Suppressor macrophage (primary cell): ENCODE data around the gene FLRT2.

ENCODE experiments used
- DNase-seq, 4 experiments: peaks; one replicate each; pipeline ENCODE4 v3.0.0-alpha.2; 2020 to 2022
- total RNA-seq, 17 experiments: gene quantifications; one replicate each; lab custom pipeline; 2026; ENCODE audit warnings: mixed read lengths in 6 of 17, inconsistent platforms in 3 of 17; lab: John Stamatoyannopoulos, UW

Gene FLRT2, protein sequence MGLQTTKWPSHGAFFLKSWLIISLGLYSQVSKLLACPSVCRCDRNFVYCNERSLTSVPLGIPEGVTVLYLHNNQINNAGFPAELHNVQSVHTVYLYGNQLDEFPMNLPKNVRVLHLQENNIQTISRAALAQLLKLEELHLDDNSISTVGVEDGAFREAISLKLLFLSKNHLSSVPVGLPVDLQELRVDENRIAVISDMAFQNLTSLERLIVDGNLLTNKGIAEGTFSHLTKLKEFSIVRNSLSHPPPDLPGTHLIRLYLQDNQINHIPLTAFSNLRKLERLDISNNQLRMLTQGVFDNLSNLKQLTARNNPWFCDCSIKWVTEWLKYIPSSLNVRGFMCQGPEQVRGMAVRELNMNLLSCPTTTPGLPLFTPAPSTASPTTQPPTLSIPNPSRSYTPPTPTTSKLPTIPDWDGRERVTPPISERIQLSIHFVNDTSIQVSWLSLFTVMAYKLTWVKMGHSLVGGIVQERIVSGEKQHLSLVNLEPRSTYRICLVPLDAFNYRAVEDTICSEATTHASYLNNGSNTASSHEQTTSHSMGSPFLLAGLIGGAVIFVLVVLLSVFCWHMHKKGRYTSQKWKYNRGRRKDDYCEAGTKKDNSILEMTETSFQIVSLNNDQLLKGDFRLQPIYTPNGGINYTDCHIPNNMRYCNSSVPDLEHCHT
- total RNA-seq = 1.4 to 81.9 (median 38.3) reads per million in 17 experiments

DNA sequence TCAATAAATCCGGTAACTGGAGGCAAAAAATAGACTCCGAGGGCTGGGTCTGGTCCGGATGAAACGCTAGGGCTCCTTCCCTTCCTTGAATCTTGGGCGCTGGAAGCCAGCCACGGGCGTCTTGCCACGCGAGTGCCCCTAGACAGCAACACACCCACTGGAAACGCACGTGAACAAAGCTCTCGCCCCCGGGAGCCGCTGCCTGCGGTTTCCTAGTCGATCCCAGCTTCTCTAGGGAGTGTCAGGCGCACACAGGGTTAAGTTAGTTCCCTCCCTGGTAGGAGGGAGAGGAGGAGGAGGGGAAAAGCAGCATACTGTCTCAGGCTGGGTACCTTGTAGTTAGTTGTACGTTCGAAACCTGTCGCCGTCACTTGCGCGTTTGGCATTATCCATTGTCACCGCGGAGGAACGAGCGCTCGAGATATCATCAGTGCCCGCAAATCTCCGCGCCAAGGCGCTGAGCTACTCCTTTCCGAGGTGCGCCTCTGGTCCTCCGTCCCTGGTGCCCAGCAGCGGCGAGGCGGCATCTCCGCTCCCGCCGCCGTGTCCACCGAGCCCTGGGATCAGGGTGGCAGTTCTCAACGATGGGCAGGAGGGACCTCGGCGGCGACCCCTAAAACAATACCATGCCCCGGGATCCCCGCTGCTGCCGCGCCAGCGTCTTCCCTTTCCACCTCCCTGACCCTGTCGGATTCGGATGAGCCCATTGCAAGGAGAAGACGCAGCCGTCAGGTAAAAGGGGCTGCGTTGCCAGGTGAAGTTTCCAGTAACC, at the start of gene FLRT2:
Gene FLRT2, plus strand, starts transcription at position 342 of the 772 bp plus-strand sequence. CDS start 91,371 bp downstream, outside the sequence.
- peak; percentile 71 to 86 (median 80) for DNase-seq

DNA sequence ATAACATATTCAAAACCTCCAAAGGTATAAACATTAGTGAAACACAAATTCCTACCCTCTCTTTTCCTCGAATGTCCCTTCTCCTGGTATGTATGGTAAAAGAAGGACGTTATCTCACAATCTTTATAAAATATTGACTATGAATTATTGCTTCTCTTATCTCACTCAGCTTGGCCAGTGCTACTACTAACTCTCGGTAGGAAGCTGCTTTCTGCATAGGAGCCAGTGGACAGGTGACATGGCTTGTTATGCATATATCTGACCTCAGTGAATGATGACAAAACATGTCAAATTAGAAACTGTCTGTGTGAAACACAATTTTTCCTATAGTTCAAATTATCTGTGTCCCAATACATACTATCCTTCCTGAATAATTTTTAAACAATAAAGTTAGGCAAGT, 48.5 kb upstream of the FLRT2 start:
- DNase-seq = no peak

DNA sequence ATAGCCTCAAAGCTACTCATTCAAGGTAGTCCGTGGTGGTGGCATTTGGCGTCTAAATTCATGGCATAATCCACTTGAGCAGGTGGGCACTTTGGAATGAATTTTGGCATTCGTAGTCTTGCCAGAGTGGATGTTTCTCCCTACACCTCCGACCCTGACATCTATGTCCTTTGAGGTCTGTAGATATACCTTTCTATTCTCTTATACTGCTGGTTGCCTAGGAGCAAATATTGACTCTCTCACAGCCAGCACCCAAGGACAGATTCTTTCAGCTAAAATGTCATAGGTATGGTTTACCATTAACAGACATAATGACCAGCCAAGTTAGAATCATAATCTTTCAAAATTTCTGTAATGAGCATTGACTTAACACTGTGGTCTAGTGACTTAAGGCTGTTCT, 47.4 kb upstream of the FLRT2 start:
- DNase-seq = peak in 2 of 4 experiments; percentile 28 to 34

DNA sequence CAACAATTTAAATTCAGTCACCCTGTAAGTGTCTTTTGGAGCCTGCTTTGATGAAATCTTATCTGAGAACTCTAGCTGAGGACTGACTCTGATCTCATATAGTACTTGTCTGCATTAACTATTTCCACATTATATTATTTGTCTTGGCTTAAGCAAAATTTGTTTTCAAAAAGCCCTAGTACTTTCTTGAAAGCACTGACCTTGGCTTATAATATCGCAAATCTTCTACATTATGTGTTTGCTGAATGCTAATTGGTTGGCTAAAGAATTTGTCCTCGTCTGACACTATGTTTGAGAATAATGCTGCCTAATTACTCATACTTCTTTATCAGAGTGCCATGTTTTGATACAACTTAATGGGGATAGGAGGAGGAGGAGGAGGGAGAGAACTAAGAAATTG, 46.9 kb upstream of the FLRT2 start:
- DNase-seq = no peak

DNA sequence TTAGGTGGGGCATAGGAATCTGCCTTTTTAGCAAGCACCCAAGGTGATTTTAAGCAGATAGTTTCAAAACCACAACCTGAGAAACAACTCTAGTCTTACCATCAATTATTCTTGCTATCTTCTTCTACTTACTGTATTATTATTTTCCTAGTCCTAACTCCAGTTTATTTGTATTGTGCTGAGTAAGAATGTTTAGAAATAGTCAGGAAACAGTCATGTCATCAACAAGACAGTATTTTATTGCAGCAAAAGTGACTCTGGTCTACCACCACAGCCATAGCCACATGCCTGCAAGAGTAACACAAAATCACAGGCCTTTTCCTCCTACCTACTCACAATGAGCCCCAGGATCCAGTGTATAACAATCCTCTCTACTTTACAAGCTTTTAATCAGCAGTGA, 46.3 kb upstream of the FLRT2 start:
- no peak for DNase-seq

DNA sequence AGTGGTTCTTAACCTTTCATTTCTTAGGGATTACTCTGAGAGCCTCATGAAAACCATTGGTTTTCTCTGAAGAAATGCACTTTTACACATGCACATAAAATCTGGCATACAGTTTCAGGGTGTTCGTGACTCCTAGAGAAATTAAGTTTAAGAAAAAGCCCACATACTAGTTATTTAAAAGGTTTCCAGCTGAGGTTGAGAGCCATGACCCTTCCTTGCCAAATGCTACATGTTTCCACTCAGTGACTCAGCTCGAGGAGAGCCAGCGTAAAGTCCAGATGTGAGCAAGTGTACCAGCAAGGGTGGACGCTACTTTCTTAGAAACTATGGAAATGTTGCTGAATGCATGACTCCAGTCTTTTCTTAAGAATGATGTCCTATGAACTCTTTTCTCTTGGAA, 42.7 kb upstream of the FLRT2 start:
- DNase-seq = no peak

DNA sequence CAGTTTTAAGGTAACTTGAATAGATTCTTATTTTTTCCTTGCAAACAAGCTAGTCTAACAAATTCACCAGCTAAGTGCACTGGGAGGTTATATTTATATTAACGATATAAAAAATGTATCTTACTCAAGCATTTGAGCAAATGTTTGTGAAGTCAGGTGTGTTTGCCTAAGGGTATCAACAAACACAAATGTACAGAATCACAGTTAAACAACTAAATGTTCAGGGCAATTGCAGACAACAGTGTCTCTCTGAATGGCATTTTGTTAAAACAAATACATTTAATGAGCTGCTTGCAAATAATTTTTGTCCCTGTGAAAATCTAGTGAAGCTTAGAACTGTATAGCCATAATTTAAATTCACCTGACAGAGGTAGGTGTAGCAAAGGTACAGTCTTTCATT, 28.2 kb upstream of the FLRT2 start:
- DNase-seq = no peak

DNA sequence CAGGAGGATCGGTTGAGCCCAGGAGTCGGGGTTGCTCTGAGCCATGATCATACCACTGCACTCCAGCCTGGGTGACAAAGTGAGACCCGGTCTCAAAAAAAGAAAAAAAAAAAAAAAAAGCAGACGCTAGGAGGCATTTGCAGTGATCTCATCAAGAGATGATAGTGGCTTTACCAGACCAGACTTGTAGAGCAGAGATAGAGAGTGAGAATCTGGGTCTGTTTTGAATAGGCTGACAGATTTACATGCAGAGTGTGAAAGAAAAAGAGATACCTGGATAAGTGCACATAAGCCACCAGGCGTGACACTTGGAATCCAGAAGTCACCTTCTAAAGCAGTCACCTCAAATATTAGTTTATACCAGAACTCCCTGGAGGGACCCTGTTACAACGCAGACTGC, 21.1 kb upstream of the FLRT2 start:
- no peak for DNase-seq

DNA sequence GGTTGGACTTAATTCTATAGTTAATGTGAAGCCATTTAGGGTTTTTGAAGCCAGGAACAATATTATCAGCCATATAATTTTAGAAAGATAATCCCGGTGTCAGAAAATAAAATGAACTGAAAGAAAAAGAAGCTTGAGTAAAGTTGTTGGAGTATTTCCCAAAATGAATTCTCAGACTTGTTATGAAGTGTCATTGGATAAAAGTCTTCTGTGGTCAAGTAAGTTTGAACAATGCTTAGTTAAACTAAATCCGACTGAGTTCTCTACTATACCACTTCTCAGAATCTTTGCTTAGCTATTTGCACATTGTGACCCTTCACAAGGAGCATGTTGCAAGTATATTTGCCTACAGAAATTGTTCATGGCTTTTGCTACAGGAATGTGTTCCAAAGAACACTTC, 17.5 kb upstream of the FLRT2 start:
- DNase-seq = no peak

DNA sequence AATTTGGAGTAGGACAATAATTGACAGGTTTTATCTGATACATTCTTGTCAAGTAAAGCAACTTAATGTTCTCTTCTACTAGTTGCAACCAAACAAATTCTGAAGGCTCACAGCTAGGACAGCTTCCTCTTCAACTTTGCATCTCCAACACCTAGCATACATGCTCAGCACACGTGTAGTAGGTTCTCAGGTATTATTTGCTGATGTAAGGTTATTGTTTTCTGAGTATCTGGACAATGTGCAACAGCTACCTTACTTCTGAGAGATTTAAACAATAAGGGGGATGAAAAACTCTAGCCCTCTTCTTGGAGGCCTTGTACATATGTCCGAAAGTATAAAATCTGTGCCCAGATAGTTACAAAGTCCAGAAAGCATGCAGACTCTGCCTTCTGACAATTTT, 15.5 kb upstream of the FLRT2 start:
- DNase-seq = no peak

DNA sequence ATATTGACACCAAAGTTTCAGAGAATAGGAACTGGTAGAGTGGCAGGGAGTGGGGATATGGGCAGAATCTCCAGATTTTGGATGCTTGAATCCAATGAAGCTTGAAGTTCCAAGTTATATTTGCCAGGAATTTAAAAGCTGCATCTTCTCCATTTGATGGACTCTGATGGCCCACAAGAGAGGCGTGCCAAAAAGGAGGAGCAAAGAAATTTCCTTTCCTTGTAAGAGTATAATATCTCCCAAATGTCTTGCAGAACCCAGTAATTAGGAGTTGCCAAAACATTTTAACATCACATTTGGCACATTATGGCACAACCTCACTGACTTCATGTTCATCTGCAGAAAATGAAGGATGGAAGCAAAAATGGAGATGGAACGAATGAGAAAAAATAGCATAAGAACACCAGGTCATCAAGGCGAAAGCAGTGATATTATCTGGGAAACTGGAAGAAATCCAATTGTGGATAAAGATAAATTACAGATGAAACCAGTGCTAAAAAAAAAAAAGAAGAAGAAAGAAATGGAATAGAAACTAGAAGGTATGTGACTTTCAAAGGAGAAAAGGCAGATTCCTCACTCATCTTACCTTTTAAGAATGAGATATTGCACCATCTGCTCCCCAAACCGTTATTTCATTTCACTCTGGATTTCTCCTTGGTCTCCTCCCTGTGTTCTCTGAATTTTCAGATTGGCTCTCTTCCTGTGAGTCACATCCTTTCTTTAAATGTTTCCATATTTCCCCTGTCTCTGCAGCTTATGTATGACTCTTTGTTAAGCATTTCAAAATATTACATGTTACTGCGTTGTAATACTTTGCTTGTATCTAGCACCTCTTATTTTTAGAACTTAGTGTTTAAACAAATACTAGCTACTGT, 13.5 kb upstream of the FLRT2 start:
- DNase-seq = peak in 3 of 4 experiments; percentile 3 to 49 (median 40)

DNA sequence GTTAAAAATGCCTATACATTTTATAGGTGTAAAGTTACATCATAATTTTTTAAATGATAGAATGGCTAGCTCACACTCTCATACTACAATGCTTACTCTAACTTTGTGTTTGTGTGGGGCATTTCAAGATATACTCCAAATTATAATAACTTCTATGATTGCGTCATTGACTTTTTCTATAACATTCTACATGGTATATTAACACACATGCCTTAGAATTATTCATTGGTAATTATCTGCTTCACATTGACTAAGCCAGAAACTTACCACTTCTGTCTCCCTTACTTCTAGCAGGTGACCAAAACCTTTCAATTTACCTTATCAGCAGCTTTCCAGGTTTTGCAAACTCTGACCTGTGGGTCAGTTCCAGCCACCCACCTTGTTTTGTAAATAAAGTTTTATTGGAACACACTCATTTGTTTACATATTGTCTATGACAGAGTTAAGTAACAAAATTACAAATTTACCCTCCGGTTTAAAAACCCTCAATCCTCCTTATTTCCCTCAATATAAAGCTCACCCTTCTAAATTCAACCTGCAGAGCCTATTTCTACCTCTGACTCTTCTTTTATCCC, 12.7 kb upstream of the FLRT2 start:
- DNase-seq = no peak

DNA sequence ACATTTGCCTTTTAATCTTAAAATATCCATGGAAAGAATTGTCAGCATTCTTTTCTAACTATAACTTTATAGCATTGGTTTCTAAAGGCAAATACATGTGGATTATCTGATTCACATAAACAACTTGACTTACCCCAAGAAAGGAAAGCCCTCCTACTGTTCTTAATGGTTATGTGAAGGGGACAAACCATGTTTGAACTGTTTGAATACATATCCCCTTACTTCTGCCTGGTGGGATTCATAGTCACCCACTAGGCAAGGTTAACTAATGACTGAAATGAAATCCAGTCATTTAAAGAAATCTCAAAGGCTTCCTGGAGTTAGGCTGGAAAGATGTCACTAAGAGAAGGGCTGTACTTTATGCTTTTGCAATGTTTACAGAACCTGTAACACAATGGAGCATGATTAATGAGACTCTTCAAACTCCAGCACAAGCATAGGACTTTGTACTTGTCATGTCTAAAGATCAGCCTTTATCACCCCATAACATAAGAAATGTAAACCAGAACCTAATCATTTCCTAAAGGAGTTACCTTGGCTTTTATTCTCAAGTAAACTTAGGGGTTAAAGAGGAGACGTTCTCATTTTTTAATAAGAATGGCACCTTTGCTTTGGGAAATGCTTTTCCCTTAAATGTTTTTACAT, 10.2 kb upstream of the FLRT2 start:
- no peak for DNase-seq

DNA sequence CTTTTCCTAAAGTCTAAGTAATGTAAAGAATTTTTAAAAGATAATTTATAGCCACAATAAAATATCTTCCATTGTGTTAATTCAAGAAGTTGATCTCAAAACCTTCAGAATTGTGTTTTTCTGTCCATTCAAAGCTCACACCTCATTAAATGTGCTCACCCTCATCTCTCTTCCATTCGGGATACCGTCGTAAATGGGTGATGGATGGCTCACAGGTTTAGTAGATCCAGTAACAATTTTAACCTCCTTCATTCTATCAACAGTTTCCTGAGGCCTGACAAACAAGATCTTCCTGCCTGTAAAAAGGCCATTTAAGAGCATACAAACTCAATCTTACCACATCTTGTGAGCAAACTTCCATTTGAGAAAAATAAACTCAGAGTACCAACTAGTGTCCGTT, 9.4 kb upstream of the FLRT2 start:
- no peak for DNase-seq

DNA sequence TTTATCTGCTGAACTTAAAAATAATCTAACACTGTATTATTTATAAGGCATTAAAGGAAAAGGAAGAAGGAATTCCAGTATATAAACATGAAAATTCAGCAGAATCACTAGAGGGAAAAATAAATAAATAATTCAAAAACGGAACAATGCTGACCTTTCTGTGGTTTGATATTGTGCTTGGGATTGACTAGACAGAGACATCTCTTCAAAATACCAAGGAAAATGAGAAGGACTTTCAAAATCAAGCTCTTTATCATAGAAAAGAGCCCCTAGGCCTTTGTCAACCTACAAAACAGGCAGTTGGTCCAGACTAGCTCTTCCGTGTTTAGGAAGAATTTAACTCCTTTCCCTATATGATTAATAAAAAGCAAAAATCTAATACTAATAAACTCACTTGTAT, 6.3 kb upstream of the FLRT2 start:
- no peak for DNase-seq

DNA sequence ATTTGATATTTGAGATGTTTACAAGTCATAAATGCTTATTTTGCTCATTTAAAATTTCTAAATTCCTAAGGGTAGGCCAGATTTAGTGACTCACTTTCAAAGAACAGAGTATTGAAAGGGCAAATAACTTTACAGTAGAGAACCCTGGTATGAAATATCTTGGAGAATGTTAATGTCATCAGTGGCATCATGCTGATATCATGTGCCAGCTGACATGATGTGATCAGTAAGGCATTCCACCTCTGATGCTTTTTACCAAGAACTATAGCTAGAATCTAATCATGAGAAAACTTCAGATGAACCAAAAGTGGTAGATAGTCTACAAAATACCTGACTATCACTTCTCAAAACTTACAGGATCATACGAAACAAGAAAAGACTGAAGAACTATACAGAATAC, 2.9 kb upstream of the FLRT2 start:
- DNase-seq = peak in 1 of 4 experiments; percentile 33

DNA sequence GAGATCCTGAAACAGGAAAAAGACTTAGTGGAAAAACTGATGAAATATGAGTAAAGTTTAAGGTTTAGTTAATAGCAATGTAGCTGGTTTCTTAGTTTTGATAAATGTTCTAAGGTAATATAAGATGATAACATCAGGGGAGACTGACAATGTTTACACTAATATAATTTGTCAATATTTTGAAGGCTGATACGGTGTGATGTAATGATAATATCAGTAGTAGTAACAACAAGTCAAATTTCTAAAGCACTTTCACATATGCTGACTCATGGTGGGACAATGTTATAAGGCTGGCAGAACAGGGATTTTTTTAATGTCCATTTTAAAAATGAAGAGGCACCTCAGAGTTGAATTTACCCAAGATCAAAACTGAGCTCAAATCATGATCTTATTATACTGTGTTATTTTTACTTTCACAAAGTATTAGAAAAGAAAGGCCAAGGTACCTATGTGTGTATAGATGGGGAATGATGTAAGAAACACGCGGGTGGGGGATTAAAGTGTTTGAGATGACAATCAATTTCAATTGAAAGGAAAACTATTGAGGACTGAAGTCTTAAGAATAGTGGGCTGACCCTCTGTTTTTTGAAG, 2.4 kb upstream of the FLRT2 start:
- no peak for DNase-seq

DNA sequence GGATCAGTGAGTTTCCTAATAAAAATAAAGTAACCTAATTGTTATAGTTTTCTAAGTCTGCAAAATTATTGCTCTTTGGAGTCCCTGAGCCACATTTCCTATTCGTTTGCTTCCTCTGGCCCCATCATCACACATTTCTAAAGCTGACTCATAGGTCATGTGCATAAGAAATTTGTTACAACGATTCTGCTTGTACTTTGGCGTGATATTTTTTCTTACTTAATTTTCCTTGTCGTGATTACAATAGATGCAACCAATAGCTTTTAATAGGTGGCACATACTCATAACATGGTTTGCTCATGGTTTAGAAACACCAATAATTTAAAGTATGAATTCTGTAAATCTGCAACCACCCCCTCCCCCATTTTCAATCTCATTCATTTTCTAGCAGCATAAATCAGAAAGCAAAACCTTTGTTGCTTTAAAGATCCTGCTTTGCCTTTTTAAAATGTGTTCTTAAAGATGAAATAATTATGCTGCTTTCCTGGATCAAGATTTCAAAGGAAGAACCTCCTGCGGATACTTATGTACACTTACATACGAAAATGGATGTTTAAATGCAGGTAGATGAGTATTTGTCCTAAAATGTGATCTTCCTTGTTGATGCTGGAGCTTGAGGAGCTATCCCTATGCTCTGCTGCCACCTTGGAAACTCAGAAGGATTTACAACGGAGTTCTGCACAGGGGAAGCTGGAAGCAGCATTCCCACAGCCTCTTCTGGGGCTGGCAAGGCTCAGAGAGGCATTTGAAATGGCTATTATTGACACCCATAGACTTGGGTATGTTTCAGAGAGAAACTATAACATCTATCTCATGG, 1.7 kb upstream of the FLRT2 start:
- peak in 3 of 4 experiments; percentile 55 to 61 (median 58) for DNase-seq

DNA sequence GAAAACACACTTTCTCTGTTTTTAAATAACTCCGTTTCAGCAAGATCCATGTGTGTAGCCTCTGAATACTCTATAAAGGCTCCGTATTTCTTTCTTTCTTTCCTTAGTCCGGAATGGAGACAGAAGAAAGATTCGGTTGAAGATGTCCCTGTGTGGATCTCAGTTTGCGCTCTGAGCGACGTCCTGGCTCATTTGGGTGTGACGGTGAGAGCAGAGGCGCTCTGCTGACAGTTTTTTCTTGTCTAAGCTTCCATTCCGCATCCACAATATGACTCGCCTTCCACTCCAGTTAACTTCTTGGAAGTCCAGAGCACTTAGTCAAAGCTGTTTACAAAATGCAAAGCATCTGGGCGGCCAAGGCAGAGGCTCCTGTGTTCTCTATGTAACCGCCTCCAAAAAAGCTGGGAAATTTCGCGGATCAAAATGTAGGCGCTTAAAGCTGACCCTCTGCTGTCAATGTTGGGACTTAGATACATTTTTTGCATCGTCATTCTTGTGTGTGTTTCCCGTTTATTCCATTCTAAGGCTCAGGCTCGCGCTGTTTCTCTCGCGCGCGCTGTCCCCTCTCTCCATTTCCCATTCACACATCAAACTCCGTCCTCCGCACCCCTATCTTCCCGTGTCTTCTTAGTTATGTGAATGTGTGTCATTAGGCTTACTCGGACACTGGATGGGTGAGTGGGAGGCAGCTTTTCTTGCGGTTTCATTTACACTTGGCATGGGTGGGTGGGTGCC, 880 bp upstream of the FLRT2 start:
- peak; percentile 47 to 53 (median 51) for DNase-seq
